Kidney (tissue), 14 donors: ENCODE data around the gene NFIA. TPM values are rescaled to one million over a fixed set of nuclear protein-coding genes. Genes with fewer than 3 reads are reported as not detected.

Experiments used
- DNase-seq, 5 donors: peaks; one replicate each; pipeline ENCODE4 v3.0.0-alpha.2; 2013 to 2020
- FAIRE-seq: peaks from 2 replicates; lab custom pipeline; 2012; peaks lifted over from hg19 to GRCh38; lab: Jason Lieb, UNC
- H3K27ac ChIP-seq, 2 donors: one replicate each; pipeline ENCODE4 v1.7.0; 2013; ENCODE audit warnings: low read depth in 2 of 2, low read length in 2 of 2, inconsistent platforms in 1 of 2
- H3K27me3 ChIP-seq: one replicate; pipeline ENCODE4 v1.7.1; 2013; ENCODE audit warnings: low read length, inconsistent platforms; ENCODE audit not compliant: control insufficient read depth, insufficient read depth
- H3K36me3 ChIP-seq, 3 donors: one replicate each; pipeline versions ENCODE4 v1.7.0 to v1.7.1; 2013; ENCODE audit warnings: low read length in 3 of 3, control low read depth in 1 of 3, inconsistent platforms in 1 of 3; ENCODE audit not compliant: insufficient read depth in 3 of 3, control insufficient read depth in 2 of 3
- H3K4me1 ChIP-seq, 3 donors: one replicate each; pipeline versions ENCODE4 v1.7.0 to v1.7.1; 2013; ENCODE audit warnings: low read length in 3 of 3, inconsistent platforms in 1 of 3, low read depth in 1 of 3; ENCODE audit not compliant: control insufficient read depth in 2 of 3, insufficient read depth in 2 of 3
- H3K4me3 ChIP-seq, 3 donors: one replicate each; pipeline versions ENCODE4 v1.7.0 to v1.8.1; 2013; ENCODE audit warnings: low read length in 3 of 3, control low read depth in 1 of 3, inconsistent platforms in 1 of 3
- H3K9ac ChIP-seq, 3 donors: one replicate each; pipeline versions ENCODE4 v1.7.0 to v1.7.1; 2013; ENCODE audit warnings: low read length in 3 of 3, control low read depth in 1 of 3, inconsistent platforms in 1 of 3
- H3K9me3 ChIP-seq, 3 donors: one replicate each; pipeline versions ENCODE4 v1.7.0 to v1.7.1; 2013; ENCODE audit warnings: low read length in 3 of 3, control low read depth in 1 of 3, inconsistent platforms in 1 of 3; ENCODE audit not compliant: control insufficient read depth in 2 of 3, insufficient read depth in 1 of 3
- intact Hi-C: fragments of 100-400 bp; cut with DNase I; formaldehyde crosslinking; loops from one replicate; pipeline ENCODE4 v1.11.1; 2022
- polyA plus RNA-seq: library from polyadenylated mRNA; stranded (reverse); fragments of 350-450 nt; fragmentation: Illumina TruSeq; extraction: RNeasy Lipid Tissue Mini Kit (QIAGEN cat#74804); gene quantifications from one replicate; pipeline ENCODE4 v1.2.3, GENCODE V29; 2014; ENCODE audit warnings: low read depth, low replicate concordance; ENCODE audit not compliant: insufficient read depth
- total RNA-seq: library from RNA; stranded (reverse); fragmentation: NEBNext Ultra II Directional; extraction: Animal tissue kit (Norgen Biotek cat#: 25700); gene quantifications from one replicate; pipeline ENCODE4 v1.2.1, GENCODE V29; 2021
- TF ChIP-seq, protein P1 (sequence below): IDR thresholded peaks from 3 replicates; pipeline ENCODE4 v1.5.1; 2012; ENCODE audit warnings: mild to moderate bottlenecking, moderate library complexity, borderline replicate concordance; ENCODE audit not compliant: insufficient read depth; ENCODE audit errors: extremely low read depth
- donor health status: control.
- donor health status: control.
- donor health status: control.
- donor health status: control.
- donor health status: control.
- donor health status: DM: yes; HTN: yes; CAD: no.
- donor health status: Normal renal cell carcinoma (clear cell type).

NFIA gene
- total and polyA plus RNA-seq, 2 donors from 2014 or later = 4.8 to 87.5 TPM

DNA sequence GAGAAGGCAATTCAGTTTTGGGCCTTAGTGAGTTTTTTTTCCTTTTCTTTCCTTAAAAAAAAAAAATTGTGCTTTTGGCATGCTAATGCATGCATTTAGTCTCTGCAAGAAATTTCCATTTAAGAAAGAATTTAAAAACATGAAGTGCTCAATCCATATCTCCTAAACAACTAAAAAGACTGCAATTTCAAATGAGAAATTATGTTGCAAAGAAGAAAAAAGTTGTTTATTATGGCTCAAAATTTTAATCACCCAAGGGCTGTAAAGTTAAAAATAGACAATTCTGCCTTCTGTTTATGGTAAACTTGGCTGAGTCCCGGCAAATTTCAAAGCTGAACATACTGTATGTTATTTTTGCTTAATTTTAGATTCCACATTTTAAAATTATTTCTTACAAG lies 59.7 kb downstream of the NFIA start:
- no peak for FAIRE-seq
- no peaks in the 10 kb centered on the region for H3K36me3 ChIP-seq
- H3K4me3 ChIP-seq = no peak overlapping the region
- H3K27ac ChIP-seq = peak overlapping the region in 1 of 2 donors; percentile 0
- no peaks in the 10 kb centered on the region for H3K9me3 ChIP-seq
- TF ChIP-seq, protein P1, sequence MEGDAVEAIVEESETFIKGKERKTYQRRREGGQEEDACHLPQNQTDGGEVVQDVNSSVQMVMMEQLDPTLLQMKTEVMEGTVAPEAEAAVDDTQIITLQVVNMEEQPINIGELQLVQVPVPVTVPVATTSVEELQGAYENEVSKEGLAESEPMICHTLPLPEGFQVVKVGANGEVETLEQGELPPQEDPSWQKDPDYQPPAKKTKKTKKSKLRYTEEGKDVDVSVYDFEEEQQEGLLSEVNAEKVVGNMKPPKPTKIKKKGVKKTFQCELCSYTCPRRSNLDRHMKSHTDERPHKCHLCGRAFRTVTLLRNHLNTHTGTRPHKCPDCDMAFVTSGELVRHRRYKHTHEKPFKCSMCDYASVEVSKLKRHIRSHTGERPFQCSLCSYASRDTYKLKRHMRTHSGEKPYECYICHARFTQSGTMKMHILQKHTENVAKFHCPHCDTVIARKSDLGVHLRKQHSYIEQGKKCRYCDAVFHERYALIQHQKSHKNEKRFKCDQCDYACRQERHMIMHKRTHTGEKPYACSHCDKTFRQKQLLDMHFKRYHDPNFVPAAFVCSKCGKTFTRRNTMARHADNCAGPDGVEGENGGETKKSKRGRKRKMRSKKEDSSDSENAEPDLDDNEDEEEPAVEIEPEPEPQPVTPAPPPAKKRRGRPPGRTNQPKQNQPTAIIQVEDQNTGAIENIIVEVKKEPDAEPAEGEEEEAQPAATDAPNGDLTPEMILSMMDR = no peak
- no peak for DNase-seq
- H3K9ac ChIP-seq = no peak overlapping the region
- intact Hi-C loops = no loop called here
- no peaks in the 10 kb centered on the region for H3K27me3 ChIP-seq
- H3K4me1 ChIP-seq = peaks cover 0 to 6% (median 4%) of the 10 kb centered on the region in 3 donors

DNA sequence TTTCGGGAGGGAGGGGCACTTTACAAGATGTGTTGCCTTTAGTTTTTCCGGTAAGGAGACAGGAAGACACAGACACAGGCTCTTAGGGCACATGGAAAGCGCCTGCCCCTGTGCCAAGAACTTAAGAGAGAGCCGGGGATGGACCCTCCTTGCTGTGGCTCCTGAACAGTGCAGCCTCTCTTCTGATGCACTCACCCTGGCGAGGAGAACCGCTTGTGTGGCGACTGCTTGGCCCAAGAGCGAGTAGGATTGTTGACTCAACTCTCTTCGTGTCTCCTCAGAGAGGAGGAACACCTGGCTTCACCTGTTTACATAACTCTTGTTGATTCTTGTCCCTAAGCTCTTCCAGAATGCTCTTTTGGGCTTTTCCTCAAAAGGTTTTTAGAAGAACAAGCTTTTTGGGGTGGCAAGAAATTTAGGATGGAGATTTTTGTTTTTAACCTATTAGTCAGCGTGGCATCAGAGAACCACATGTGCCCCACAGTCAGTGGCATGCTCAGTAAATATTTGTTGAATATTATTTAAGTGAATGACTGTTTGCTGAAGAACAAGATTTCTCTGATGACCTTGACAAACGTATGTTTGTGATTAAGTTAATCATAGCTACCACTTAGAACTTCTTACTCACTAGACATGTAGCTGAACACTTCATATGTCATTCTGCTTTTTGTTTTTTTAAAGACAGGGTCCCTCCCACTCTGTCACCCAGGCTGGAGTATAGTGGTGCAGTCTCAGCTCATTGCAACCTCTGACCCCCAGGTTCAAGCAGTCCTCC lies 60.6 kb downstream of the NFIA start:
- Histone ChIP-seq H3K36me3 (no peaks in the 10 kb centered on the region), H3K9me3 (no peaks in the 10 kb centered on the region), H3K9ac (no peak overlapping the region), H3K27ac (no peak overlapping the region), H3K4me3 (no peak overlapping the region), H3K4me1 (peaks cover 0 to 8% (median 4%) of the 10 kb centered on the region in 3 donors), H3K27me3 (no peaks in the 10 kb centered on the region)
- TF ChIP-seq, protein P1 = no peak
- intact Hi-C loops = no loop called here
- FAIRE-seq (no peak), DNase-seq (no peak)

DNA sequence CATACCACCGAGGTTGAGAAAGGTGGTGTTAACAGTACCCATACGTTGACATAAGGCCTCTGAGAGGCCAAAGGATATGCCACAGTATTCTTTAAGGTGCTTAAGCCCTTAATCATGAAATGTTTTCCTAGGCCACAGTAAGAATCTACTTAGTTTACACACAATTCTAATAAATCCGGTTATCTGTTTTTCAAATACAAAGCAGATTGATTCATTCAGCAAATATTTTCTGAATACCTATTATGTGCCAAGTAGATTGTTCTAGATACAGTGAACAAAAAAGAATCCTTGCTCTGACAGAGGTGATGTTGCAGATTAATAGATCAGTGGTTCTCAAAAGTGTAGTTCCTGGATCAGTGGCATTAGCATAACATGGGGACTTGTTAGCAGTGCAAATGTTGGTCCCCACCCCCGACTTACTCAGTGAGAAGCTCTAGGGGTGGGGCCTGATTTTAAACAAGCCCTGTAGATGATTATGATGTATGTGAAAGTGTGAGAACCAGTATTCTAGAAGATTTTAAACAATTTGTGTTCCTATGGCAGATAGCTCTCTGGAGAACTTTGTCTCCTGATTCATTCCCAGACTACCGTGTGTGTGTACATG lies 61.6 kb downstream of the NFIA start:
- Histone ChIP-seq H3K27me3 (no peaks in the 10 kb centered on the region), H3K27ac (no peak overlapping the region), H3K4me1 (peaks cover 0 to 8% (median 6%) of the 10 kb centered on the region in 3 donors), H3K9me3 (no peaks in the 10 kb centered on the region), H3K36me3 (no peaks in the 10 kb centered on the region), H3K4me3 (no peak overlapping the region), H3K9ac (no peak overlapping the region)
- FAIRE-seq (no peak), DNase-seq (no peak)
- intact Hi-C loops = no loop called here
- TF ChIP-seq, protein P1 = no peak
